GM18526 (cell line): ENCODE results near the gene FHL5.

Experiments
- POLR2A ChIP-seq: IDR thresholded peaks from 3 replicates; pipeline ENCODE4 v1.6.1; 2011; ENCODE audit not compliant: insufficient read length; ENCODE audit errors: extremely low read depth

FHL5 gene

GRCh38 chr6:96562886-96563285 lies at the start of gene FHL5:
TSS of gene FHL5 (plus strand) at chr6:96563128. CDS start at chr6:96603614, 40,486 bp downstream.
- no peak for TF ChIP-seq POLR2A

- no peak for TF ChIP-seq POLR2A
These were observed 42.5 kb upstream of the FHL5 start for GRCh38 chr6:96520171-96521115.

GRCh38 chr6:96521306-96521643 lies 41.7 kb upstream of the FHL5 start:
- TF ChIP-seq POLR2A = no peak

- TF ChIP-seq POLR2A = peak; percentile 97
These were observed 41.1 kb upstream of the FHL5 start, which contains the start of gene UFL1 for GRCh38 chr6:96521644-96522464. TSS of gene UFL1 (plus strand) at chr6:96521806. CDS start at chr6:96521874, 68 bp downstream.

- TF ChIP-seq POLR2A = no peak
These were observed 40.4 kb upstream of the FHL5 start for GRCh38 chr6:96522465-96523009.

GRCh38 chr6:96528193-96528592 lies 34.7 kb upstream of the FHL5 start:
- TF ChIP-seq POLR2A = no peak

- TF ChIP-seq POLR2A = no peak
These were observed 30.5 kb upstream of the FHL5 start for GRCh38 chr6:96532399-96532798.

GRCh38 chr6:96537726-96538125 lies 25.2 kb upstream of the FHL5 start:
- no peak for TF ChIP-seq POLR2A

- TF ChIP-seq POLR2A = no peak
These were observed 20.2 kb upstream of the FHL5 start for GRCh38 chr6:96542702-96543101.

GRCh38 chr6:96545882-96546281 lies 17.0 kb upstream of the FHL5 start:
- no peak for TF ChIP-seq POLR2A

GRCh38 chr6:96547654-96548053 lies 15.3 kb upstream of the FHL5 start:
- TF ChIP-seq POLR2A = no peak

- TF ChIP-seq POLR2A = no peak
These were observed 8.4 kb upstream of the FHL5 start for GRCh38 chr6:96554558-96554957.

GRCh38 chr6:96563853-96564252 lies 925 bp downstream of the FHL5 start:
- TF ChIP-seq POLR2A = no peak

- no peak for TF ChIP-seq POLR2A
These were observed 7.1 kb downstream of the FHL5 start for GRCh38 chr6:96570053-96570452.

- no peak for TF ChIP-seq POLR2A
These were observed 8.6 kb downstream of the FHL5 start for GRCh38 chr6:96571551-96571950.

- no peak for TF ChIP-seq POLR2A
These were observed 12.4 kb downstream of the FHL5 start for GRCh38 chr6:96575359-96575758.
